Measurements from ENCODE around the gene EGLN2.
A peak's percentile ranks its signal among the peaks of the same experiment; 100 is the strongest.
"Not testable (repeated sequence)": the region's sequence is repeated elsewhere in the genome, so short reads cannot be mapped to it uniquely, and the experiment has no call there.

Gene EGLN2

GRCh38 chr19:40802300-40803169 is 3.5 kb downstream of the EGLN2 start:
- no peak for DNase-seq (ENCODE audit: low read depth in 2 of 2)

GRCh38 chr19:40803170-40803856 is 4.3 kb downstream of the EGLN2 start:
- DNase-seq (ENCODE audit: low read depth in 2 of 2), result no peak

- DNase-seq (ENCODE audit: low read depth in 2 of 2), result no peak
These were observed 5.1 kb downstream of the EGLN2 start for GRCh38 chr19:40803857-40804782.

GRCh38 chr19:40804783-40805242 is 5.8 kb downstream of the EGLN2 start:
- DNase-seq (ENCODE audit: low read depth in 2 of 2), result no peak

GRCh38 chr19:40805258-40805868 is 6.4 kb downstream of the EGLN2 start:
- no peak for DNase-seq (ENCODE audit: low read depth in 2 of 2)

GRCh38 chr19:40806423-40807146 is 7.6 kb downstream of the EGLN2 start:
- peak; percentile 68 to 73 for DNase-seq (ENCODE audit: low read depth in 2 of 2)

GRCh38 chr19:40807147-40808020 is 8.4 kb downstream of the EGLN2 start:
- no peak for DNase-seq (ENCODE audit: low read depth in 2 of 2)

GRCh38 chr19:40808021-40808325 is 9.0 kb downstream of the EGLN2 start:
- DNase-seq (ENCODE audit: low read depth in 2 of 2), result no peak

- DNase-seq (ENCODE audit: low read depth in 2 of 2), result no peak
These were observed 9.5 kb downstream of the EGLN2 start for GRCh38 chr19:40808497-40808896.

- no peak for DNase-seq (ENCODE audit: low read depth in 2 of 2)
These were observed 10.5 kb downstream of the EGLN2 start for GRCh38 chr19:40809358-40810086.

- no peak for DNase-seq (ENCODE audit: low read depth in 2 of 2)
These were observed 11.2 kb downstream of the EGLN2 start for GRCh38 chr19:40810160-40810559.

- not testable (repeated sequence) for DNase-seq (ENCODE audit: low read depth in 2 of 2)
These were observed 11.8 kb downstream of the EGLN2 start for GRCh38 chr19:40810649-40811408.

- no peak for DNase-seq (ENCODE audit: low read depth in 2 of 2)
These were observed 12.7 kb downstream of the EGLN2 start for GRCh38 chr19:40811478-40812341.

- not testable (repeated sequence) for DNase-seq (ENCODE audit: low read depth in 2 of 2)
These were observed 13.6 kb downstream of the EGLN2 start for GRCh38 chr19:40812571-40812970.

- DNase-seq (ENCODE audit: low read depth in 2 of 2), result no peak
These were observed 14.2 kb downstream of the EGLN2 start for GRCh38 chr19:40813182-40813581.

- no peak for DNase-seq (ENCODE audit: low read depth in 2 of 2)
These were observed 16.2 kb downstream of the EGLN2 start for GRCh38 chr19:40815223-40815622.
